ENCODE data around the gene CATSPERD. TPM values are rescaled to one million over a fixed set of nuclear protein-coding genes. Genes with fewer than 3 reads are reported as not detected.

The CATSPERD gene
- total RNA-seq, 4 donors from 2014 or later, result not detected

GRCh38 chr19:5795382-5795919 is 75.0 kb downstream of the CATSPERD start:
- no peak for TF ChIP-seq POLR2A (IDR thresholded peaks at IDR 0.05)
- TF ChIP-seq, protein P1, sequence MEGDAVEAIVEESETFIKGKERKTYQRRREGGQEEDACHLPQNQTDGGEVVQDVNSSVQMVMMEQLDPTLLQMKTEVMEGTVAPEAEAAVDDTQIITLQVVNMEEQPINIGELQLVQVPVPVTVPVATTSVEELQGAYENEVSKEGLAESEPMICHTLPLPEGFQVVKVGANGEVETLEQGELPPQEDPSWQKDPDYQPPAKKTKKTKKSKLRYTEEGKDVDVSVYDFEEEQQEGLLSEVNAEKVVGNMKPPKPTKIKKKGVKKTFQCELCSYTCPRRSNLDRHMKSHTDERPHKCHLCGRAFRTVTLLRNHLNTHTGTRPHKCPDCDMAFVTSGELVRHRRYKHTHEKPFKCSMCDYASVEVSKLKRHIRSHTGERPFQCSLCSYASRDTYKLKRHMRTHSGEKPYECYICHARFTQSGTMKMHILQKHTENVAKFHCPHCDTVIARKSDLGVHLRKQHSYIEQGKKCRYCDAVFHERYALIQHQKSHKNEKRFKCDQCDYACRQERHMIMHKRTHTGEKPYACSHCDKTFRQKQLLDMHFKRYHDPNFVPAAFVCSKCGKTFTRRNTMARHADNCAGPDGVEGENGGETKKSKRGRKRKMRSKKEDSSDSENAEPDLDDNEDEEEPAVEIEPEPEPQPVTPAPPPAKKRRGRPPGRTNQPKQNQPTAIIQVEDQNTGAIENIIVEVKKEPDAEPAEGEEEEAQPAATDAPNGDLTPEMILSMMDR (IDR thresholded peaks at IDR 0.05), result no peak

GRCh38 chr19:5798244-5798643 is 77.8 kb downstream of the CATSPERD start:
- Histone ChIP-seq H3K4me3 (replicated peaks in 1 of 3) (no peak overlapping the region), H3K27me3 (no peaks in the 10 kb centered on the region), H3K4me1 (peaks cover 0 to 5% of the 10 kb centered on the region in 2 donors), H3K36me3 (no peaks in the 10 kb centered on the region), H3K27ac (no peak overlapping the region), H3K9me3 (no peaks in the 10 kb centered on the region)
- TF ChIP-seq POLR2A (IDR thresholded peaks at IDR 0.05), result no peak
- WGBS, 2 donors, result 65 to 70% methylated on average over 8 of the region's 8 CpGs
- intact Hi-C loops (cut with DNase I), result no loop called here
- no peak for DNase-seq

More at GRCh38 chr19:5795382-5795919, 75.0 kb downstream of the CATSPERD start:
- Histone ChIP-seq H3K9me3 (no peaks in the 10 kb centered on the region), H3K27me3 (no peaks in the 10 kb centered on the region), H3K4me1 (no peaks in the 10 kb centered on the region), H3K4me3 (replicated peaks in 1 of 3) (no peak overlapping the region), H3K36me3 (no peaks in the 10 kb centered on the region), H3K27ac (no peak overlapping the region)
- 88 to 89% methylated on average over 7 of the region's 7 CpGs for WGBS, 2 donors
- DNase-seq, result no peak
- intact Hi-C loops (cut with DNase I), result no loop called here

DNA sequence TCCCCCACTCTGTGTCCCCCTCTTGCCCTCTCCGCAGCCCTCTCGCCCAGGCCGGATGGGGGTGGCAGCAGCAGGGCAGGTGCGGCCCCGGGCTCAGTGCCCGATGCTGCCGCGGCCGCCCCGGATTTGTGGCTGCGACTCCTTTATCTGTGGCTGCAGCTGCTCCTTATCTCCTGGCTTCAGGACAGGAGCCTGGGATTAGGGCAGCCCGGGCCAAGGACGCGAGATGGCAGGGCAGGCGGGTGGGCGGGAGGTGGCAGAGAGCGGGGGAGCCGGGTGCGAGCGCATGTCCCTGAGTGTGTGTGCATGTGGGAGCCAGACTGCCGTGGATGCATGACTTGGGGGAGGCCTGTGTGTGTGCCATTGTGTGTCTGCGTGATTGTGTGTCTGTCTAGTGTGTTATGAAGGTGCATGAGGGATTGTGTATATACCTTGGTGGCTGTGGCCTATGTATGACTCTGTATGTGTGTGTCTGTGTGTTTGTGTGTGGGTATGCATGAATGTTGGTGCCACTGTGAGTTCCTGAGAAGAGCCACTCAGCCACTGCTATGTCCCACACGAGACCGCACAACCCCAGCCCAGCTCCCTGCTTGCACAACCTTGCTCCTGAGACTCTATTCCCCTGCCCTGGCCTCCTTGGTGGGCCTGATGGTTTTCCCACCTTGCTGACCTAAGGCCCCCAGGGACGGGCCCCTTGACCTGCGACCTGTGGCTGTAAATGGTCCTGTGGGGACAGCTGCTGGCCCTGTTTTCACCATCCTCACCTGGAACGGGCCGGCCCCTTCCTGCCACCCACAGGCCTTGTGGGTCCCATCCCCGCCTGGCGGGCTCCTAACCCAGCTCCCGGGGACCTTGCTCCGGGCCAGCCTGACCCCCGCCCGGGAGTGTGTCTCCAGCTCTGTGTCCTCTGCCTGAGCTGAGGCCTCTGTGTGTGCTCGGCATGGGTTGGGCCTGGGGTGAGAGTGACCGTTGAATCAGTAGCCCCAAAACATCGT is 79.1 kb downstream of the CATSPERD start:
- H3K27me3 ChIP-seq, result peaks cover 3% of the 10 kb centered on the region
- no peaks in the 10 kb centered on the region for H3K36me3 ChIP-seq
- H3K4me1 ChIP-seq, result peaks cover 7 to 14% of the 10 kb centered on the region in 2 donors
- intact Hi-C loops (cut with DNase I), result loop anchor here (10.0 kb wide), 1 partner anchor 165 kb away; no protein-coding TSS in a partner anchor
- WGBS, 2 donors, result 67 to 76% methylated on average over 28 to 36 of the region's 37 CpGs
- no peak for DNase-seq
- no peak overlapping the region for H3K4me3 ChIP-seq (replicated peaks in 1 of 3)
- H3K27ac ChIP-seq, result no peak overlapping the region
- no peaks in the 10 kb centered on the region for H3K9me3 ChIP-seq
- TF ChIP-seq, protein P1 (IDR thresholded peaks at IDR 0.05), result no peak
- TF ChIP-seq POLR2A (IDR thresholded peaks at IDR 0.05), result no peak

DNA sequence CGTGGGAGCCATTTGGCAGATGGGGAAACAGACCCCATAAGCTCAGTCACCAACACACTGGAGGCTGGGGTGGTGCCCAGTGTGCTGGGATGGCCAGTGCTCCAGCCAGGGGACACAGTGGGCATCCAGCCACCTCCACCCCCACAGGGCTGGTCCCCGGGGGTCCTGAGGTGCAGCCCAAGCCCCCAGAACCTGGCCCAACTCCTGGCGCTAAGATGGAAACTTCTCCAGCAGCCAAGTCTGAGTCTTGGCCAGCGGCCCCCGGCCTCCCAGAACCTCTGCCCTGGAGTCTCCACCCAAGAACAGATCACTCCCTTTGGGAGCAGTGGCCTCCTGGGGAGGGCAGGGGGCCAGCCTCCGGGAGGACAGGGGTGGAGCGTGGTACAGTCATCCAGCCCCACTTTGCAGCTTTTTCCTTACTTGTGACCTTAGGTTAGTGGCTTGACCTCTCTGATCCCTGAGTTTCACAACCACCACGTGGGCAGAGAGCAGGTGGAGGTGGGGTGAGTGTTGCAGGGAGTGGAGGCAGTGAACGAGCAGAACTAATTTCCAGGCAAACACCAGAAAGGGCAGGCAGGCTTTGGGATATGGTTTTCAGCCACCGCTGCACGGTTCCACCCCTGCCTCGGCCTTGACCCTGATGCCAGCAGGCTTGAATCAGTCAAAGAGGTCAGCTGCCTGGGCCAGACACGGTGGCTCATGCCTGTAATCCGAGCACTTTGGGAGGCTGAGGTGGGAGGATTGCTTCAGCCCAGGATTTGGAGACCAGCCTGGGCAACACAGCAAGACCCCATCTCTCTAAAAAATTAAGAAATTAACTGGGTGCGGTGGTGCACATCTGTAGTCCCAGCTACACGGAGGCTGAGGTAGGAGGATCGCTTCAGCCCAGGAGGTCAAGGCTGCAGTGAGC is 80.2 kb downstream of the CATSPERD start:
- H3K27me3 ChIP-seq, result peaks cover 3% of the 10 kb centered on the region

More for the DNA sequence above, 80.2 kb downstream of the CATSPERD start:
- intact Hi-C loops (cut with DNase I), result loop anchor here (10.0 kb wide), 1 partner anchor 164 kb away; no protein-coding TSS in a partner anchor
- no peak overlapping the region for H3K27ac ChIP-seq
- H3K4me3 ChIP-seq (replicated peaks in 1 of 3), result no peak overlapping the region
- 80 to 81% methylated on average over 15 of the region's 17 CpGs for WGBS, 2 donors
- no peak for TF ChIP-seq POLR2A (IDR thresholded peaks at IDR 0.05)
- TF ChIP-seq, protein P1 (IDR thresholded peaks at IDR 0.05), result no peak
- no peak for DNase-seq
- H3K4me1 ChIP-seq, result peaks cover 9 to 19% of the 10 kb centered on the region in 2 donors
- H3K36me3 ChIP-seq, result no peaks in the 10 kb centered on the region
- no peaks in the 10 kb centered on the region for H3K9me3 ChIP-seq
